ENCODE data around the gene AKT1S1. TPM values are rescaled to one million over a fixed set of nuclear protein-coding genes. Genes with fewer than 3 reads are reported as not detected.

The AKT1S1 gene
- total RNA-seq, 4 donors from 2014 or later = 15.4 to 30.6 (median 21.9) TPM

- H3K36me3 ChIP-seq = peaks cover 31 to 82% (median 81%) of the 10 kb centered on the region in 4 donors
- peaks cover 16 to 44% (median 41%) of the 10 kb centered on the region in 4 donors for H3K4me1 ChIP-seq
- H3K27me3 ChIP-seq = no peaks in the 10 kb centered on the region
- intact Hi-C loops (cut with DNase I) = no loop called here
- no peak overlapping the region for H3K4me3 ChIP-seq
- H3K27ac ChIP-seq (replicated peaks in 1 of 4) = no peak overlapping the region
- no peak for TF ChIP-seq EP300 (IDR thresholded peaks at IDR 0.05)
- no peak for TF ChIP-seq POLR2AphosphoS5 (IDR thresholded peaks at IDR 0.05)
- no peak for TF ChIP-seq POLR2A (IDR thresholded peaks at IDR 0.05; ENCODE audit: low read depth)
- TF ChIP-seq, protein P1, sequence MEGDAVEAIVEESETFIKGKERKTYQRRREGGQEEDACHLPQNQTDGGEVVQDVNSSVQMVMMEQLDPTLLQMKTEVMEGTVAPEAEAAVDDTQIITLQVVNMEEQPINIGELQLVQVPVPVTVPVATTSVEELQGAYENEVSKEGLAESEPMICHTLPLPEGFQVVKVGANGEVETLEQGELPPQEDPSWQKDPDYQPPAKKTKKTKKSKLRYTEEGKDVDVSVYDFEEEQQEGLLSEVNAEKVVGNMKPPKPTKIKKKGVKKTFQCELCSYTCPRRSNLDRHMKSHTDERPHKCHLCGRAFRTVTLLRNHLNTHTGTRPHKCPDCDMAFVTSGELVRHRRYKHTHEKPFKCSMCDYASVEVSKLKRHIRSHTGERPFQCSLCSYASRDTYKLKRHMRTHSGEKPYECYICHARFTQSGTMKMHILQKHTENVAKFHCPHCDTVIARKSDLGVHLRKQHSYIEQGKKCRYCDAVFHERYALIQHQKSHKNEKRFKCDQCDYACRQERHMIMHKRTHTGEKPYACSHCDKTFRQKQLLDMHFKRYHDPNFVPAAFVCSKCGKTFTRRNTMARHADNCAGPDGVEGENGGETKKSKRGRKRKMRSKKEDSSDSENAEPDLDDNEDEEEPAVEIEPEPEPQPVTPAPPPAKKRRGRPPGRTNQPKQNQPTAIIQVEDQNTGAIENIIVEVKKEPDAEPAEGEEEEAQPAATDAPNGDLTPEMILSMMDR (IDR thresholded peaks at IDR 0.05) = no peak
- WGBS = 91% methylated on average over 19 of the region's 26 CpGs
- no peaks in the 10 kb centered on the region for H3K9me3 ChIP-seq
- DNase-seq (ENCODE audit: extremely low spot score) = no peak
These were observed 19.9 kb downstream of the AKT1S1 start for GRCh38 chr19:49857061-49857837.

GRCh38 chr19:49856574-49857021 lies 20.6 kb downstream of the AKT1S1 start:
- intact Hi-C loops (cut with DNase I) = no loop called here
- Histone ChIP-seq H3K9me3 (no peaks in the 10 kb centered on the region), H3K4me3 (no peak overlapping the region), H3K36me3 (peaks cover 25 to 75% (median 74%) of the 10 kb centered on the region in 4 donors), H3K4me1 (peaks cover 20 to 50% (median 46%) of the 10 kb centered on the region in 4 donors), H3K27ac (replicated peaks in 1 of 4) (no peak overlapping the region), H3K27me3 (no peaks in the 10 kb centered on the region)
- DNase-seq (ENCODE audit: extremely low spot score) = no peak
- TF ChIP-seq POLR2AphosphoS5 (IDR thresholded peaks at IDR 0.05) (no peak), EP300 (IDR thresholded peaks at IDR 0.05) (no peak), POLR2A (IDR thresholded peaks at IDR 0.05; ENCODE audit: low read depth) (no peak)
- TF ChIP-seq, protein P1 (IDR thresholded peaks at IDR 0.05) = no peak
- 90% methylated on average over 7 of the region's 18 CpGs for WGBS

DNA sequence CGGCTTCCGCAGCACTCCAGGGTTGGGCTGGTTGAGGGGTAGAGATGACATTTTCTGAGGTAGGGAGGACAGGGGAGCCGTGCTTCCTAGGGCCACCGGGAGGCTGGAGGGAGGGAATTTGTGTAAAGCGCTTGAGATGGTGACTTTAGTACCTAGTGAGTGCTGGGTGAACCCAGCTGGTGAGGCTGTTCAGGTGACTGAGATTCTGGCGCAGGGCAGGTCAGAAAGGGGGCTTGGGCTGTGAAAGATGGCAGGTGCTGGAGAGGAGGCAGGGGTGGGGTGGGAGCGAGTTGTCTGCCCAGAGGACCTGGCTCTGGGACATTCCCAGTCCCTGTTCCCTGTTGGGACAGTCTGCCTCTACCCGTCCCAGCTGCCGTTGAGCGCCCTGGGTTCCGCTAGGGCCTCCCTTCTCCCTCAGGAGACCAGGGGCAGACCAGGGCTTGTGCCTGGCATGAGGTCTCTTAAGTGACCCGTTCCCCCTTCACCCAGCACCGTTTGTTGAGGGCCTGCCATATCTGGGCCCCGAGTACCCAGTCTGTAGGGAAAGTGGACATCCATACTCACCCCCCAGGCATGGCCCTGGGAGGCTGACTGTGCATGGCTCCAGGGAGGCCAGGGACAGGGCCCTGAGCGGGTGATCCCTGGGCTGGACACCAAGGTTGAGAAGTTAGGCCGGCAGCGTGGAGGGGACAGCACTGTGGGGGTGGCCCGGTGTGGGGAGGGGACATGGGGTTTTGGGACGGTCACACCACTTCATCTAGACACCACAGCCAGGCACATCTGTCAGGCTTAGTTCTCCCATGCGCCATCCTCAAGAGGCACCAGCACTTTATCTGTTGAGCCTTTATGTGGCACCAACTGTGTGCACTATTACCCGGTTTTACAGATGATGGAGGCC lies 21.2 kb downstream of the AKT1S1 start:
- H3K36me3 ChIP-seq = peaks cover 24 to 69% (median 68%) of the 10 kb centered on the region in 4 donors
- DNase-seq (ENCODE audit: extremely low spot score) = no peak
- no peaks in the 10 kb centered on the region for H3K27me3 ChIP-seq
- H3K9me3 ChIP-seq = no peaks in the 10 kb centered on the region
- TF ChIP-seq POLR2AphosphoS5 (IDR thresholded peaks at IDR 0.05) (no peak), EP300 (IDR thresholded peaks at IDR 0.05) (no peak), POLR2A (IDR thresholded peaks at IDR 0.05; ENCODE audit: low read depth) (no peak)
- TF ChIP-seq, protein P1 (IDR thresholded peaks at IDR 0.05) = no peak
- intact Hi-C loops (cut with DNase I) = no loop called here
- H3K4me1 ChIP-seq = peaks cover 20 to 43% (median 40%) of the 10 kb centered on the region in 4 donors
- 79% methylated on average over 17 of the region's 21 CpGs for WGBS
- H3K4me3 ChIP-seq = no peak overlapping the region
- no peak overlapping the region for H3K27ac ChIP-seq (replicated peaks in 1 of 4)

DNA sequence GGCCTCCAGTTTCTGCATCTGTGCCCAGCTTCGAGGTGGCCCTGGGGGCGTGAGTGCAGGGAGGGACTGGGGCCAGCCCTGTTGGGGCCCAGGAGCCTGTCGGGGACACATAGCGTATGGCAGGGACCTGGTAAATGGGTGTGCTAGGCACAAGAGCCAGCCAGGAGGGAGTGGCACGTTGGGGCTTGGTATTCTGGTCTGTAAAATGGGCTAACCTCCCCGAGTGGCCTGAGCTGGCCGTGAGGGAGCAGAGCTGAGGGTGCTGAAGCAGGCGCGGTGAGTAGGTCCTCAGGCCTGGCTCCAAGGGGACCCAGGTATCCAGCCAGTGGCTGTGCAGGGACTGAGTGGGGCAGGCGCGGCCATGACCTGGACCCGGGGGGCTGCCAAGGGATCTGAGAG lies 21.9 kb downstream of the AKT1S1 start:
- H3K27ac ChIP-seq (replicated peaks in 1 of 4) = no peak overlapping the region
- intact Hi-C loops (cut with DNase I) = no loop called here
- no peaks in the 10 kb centered on the region for H3K27me3 ChIP-seq
- 69% methylated on average over 7 of the region's 12 CpGs for WGBS
- no peak for TF ChIP-seq EP300 (IDR thresholded peaks at IDR 0.05)
- TF ChIP-seq POLR2AphosphoS5 (IDR thresholded peaks at IDR 0.05) = no peak
- TF ChIP-seq, protein P1 (IDR thresholded peaks at IDR 0.05) = no peak
- no peak for TF ChIP-seq POLR2A (IDR thresholded peaks at IDR 0.05; ENCODE audit: low read depth)
- no peaks in the 10 kb centered on the region for H3K9me3 ChIP-seq
- DNase-seq (ENCODE audit: extremely low spot score) = no peak
- no peak overlapping the region for H3K4me3 ChIP-seq
- peaks cover 22 to 62% (median 61%) of the 10 kb centered on the region in 4 donors for H3K36me3 ChIP-seq
- peaks cover 21 to 37% (median 35%) of the 10 kb centered on the region in 4 donors for H3K4me1 ChIP-seq

Data from esophagus muscularis mucosa (tissue), 4 donors.